Neural crest cell (in vitro differentiated cells): ENCODE data around the gene LRRC23. TPM values are rescaled to one million over a fixed set of nuclear protein-coding genes. Genes with fewer than 3 reads are reported as not detected.
A peak's percentile ranks its signal among the peaks of the same experiment; 100 is the strongest.

Experiments
- DNase-seq: peaks from one replicate; pipeline ENCODE4 v3.0.0; 2021; ENCODE audit warnings: low read depth, mixed read lengths, low spot score
- H3K27ac Mint-ChIP-seq: one replicate; pipeline ENCODE4 v1.8.0; 2021; ENCODE audit warnings: mild to moderate bottlenecking, mixed read lengths; ENCODE audit not compliant: unreplicated experiment
- H3K27me3 Mint-ChIP-seq: 2 replicates; pipeline ENCODE4 v1.8.0; 2021; ENCODE audit warnings: low read depth, mild to moderate bottlenecking, mixed read lengths
- H3K36me3 Mint-ChIP-seq: 2 replicates; pipeline ENCODE4 v1.8.0; 2021; ENCODE audit warnings: low read depth, mild to moderate bottlenecking, mixed read lengths
- H3K4me1 Mint-ChIP-seq: 2 replicates; pipeline ENCODE4 v1.8.0; 2021; ENCODE audit warnings: mixed read lengths
- H3K4me3 Mint-ChIP-seq: one replicate; pipeline ENCODE4 v1.8.0; 2021; ENCODE audit warnings: mild to moderate bottlenecking, mixed read lengths
- H3K9me3 Mint-ChIP-seq: 2 replicates; pipeline ENCODE4 v1.8.0; 2021; ENCODE audit warnings: mixed read lengths
- total RNA-seq: library from RNA; stranded (reverse); gene quantifications from 2 replicates; pipeline ENCODE4 v1.2.1, GENCODE V29; 2021
- TF ChIP-seq, protein P1 (sequence below): fragments of 200-600 bp; sonication (generic); conservative IDR thresholded peaks from 2 replicates; pipeline ENCODE4 v1.5.0; 2021; ENCODE audit warnings: antibody characterized with exemption, mild to moderate bottlenecking

LRRC23 gene
- total RNA-seq, 1 donor from 2014 or later = 4.8 TPM

DNA sequence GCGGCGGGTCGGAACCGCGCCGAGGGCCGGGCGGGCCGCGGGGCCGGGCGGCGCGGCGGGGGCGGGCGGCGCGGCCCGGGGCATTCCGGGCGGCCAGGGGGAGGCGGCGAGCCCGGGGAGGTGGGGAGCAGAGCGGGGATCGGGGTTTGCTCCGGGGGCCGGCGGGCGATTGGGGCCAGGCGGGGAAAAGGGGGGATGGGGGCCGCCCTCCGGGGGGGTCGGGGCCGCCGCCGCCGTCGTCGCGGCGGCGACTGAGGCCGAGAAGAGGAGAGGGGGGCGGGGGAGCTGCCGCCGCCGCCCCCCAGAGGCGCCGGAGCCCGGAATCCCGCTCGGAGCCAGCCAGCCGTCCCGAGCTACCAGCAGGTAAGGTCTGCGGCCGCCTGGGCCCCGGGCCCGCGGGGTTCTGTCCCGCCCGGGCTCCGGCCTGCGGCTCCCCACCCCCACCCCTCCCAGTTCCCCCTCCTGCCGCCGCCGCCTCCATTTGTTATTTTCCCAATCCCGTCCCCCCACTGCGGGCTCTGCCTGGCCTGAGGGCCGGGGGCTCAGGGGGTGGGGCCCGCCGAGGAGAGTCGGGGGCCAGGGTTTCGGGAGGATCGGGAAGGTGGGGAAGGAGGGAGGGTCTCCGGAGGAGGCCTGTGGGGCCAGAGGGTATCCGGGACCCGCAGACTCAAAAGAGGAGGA lies 23.5 kb downstream of the LRRC23 start:
- no peak for DNase-seq
- H3K36me3 Mint-ChIP-seq = peaks cover 3% of the 10 kb centered on the region
- peaks cover 76% of the 10 kb centered on the region for H3K4me1 Mint-ChIP-seq
- H3K27me3 Mint-ChIP-seq = no peaks in the 10 kb centered on the region
- TF ChIP-seq, protein P1, sequence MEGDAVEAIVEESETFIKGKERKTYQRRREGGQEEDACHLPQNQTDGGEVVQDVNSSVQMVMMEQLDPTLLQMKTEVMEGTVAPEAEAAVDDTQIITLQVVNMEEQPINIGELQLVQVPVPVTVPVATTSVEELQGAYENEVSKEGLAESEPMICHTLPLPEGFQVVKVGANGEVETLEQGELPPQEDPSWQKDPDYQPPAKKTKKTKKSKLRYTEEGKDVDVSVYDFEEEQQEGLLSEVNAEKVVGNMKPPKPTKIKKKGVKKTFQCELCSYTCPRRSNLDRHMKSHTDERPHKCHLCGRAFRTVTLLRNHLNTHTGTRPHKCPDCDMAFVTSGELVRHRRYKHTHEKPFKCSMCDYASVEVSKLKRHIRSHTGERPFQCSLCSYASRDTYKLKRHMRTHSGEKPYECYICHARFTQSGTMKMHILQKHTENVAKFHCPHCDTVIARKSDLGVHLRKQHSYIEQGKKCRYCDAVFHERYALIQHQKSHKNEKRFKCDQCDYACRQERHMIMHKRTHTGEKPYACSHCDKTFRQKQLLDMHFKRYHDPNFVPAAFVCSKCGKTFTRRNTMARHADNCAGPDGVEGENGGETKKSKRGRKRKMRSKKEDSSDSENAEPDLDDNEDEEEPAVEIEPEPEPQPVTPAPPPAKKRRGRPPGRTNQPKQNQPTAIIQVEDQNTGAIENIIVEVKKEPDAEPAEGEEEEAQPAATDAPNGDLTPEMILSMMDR = no peak
- H3K27ac Mint-ChIP-seq = peak overlapping the region; percentile 98
- H3K9me3 Mint-ChIP-seq = no peaks in the 10 kb centered on the region
- peak overlapping the region; percentile 98 for H3K4me3 Mint-ChIP-seq

DNA sequence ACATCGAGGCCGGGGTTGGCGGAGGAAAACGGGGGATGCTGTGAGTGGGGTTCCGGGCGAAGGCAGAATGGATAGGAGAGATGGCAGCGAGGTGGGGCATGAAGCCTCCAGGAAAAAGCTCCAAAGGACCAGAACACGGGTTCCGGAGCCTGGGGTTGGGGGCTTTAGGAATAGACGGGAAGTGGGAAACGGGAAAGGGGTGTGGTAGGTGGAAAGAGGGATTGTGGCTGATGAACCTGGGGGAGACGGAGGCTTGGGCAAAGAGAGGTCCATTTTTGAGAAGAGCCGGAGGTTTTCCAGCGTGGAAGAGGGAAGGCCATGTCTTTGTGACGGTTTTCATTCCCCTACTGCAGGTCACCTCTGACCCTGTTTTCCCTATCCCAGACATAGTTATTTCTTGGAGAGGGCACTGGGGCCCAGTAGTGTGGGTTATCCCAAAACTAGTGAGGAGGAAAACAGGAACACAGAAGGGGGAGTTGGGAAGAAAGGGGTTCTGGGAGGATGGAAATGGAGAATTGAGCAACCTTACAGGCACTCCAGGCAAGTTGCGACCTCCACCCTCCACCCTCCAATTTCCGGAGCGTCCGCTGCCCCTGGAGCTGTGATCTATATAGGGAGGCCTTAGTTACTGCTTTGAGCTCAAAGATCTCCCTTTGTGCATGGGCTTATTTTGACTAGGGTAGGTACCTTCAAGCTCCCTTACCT lies 24.2 kb downstream of the LRRC23 start:
- Mint-ChIP-seq H3K36me3 (peaks cover 5% of the 10 kb centered on the region), H3K27ac (peak overlapping the region; percentile 98), H3K9me3 (no peaks in the 10 kb centered on the region), H3K4me3 (peak overlapping the region; percentile 98), H3K4me1 (peaks cover 70% of the 10 kb centered on the region), H3K27me3 (no peaks in the 10 kb centered on the region)
- TF ChIP-seq, protein P1 = no peak
- DNase-seq = no peak

DNA sequence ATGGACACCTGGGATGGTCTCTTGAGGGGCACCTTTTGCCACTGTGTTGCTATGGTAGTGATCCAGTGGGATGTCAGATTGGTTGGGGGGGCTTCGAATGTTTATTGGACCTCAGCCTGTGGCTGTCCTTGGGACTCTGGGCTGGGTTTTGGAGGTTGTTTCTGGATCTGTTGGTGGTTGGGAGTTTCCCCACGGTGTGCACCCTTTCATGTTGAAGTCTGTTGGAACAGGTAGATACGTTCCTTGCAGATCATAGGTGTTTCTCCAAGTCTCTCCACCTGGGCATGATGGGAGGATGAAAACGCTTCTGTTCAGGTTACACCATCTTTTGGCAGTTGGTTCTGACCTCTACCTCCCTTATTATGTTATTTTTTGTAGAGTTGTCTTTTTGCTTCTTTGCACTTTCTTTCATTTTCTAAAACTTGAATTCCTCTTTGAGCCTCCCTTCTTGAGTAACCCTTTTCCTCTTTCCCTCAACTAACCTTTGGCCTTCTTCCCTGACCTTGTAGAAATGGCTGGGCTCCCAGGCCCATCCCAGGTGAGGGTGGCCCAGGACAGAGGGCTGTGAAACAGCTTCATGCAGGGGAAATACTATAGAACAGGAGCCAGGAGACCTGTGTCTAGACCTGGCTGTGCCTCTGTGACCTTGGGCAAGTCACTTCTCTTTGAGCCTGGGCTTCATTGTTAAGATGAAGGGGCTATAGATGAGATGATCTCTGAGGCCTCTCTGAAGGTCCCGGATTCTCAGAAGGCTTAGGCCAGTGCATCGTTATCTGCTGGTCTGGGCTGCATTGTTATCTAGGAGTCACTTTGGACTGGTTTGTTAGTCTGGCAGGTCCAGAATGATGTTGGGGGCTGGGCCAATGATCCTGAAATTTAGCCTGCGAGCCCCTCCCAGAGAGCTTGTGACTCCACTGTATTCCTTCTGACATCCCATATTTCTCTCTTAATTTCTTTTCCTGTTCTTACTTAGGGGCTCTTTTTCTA lies 25.1 kb downstream of the LRRC23 start:
- no peaks in the 10 kb centered on the region for H3K9me3 Mint-ChIP-seq
- peaks cover 6% of the 10 kb centered on the region for H3K36me3 Mint-ChIP-seq
- peak overlapping the region; percentile 98 for H3K4me3 Mint-ChIP-seq
- TF ChIP-seq, protein P1 = no peak
- no peaks in the 10 kb centered on the region for H3K27me3 Mint-ChIP-seq
- DNase-seq = no peak
- peaks cover 61% of the 10 kb centered on the region for H3K4me1 Mint-ChIP-seq
- no peak overlapping the region for H3K27ac Mint-ChIP-seq

DNA sequence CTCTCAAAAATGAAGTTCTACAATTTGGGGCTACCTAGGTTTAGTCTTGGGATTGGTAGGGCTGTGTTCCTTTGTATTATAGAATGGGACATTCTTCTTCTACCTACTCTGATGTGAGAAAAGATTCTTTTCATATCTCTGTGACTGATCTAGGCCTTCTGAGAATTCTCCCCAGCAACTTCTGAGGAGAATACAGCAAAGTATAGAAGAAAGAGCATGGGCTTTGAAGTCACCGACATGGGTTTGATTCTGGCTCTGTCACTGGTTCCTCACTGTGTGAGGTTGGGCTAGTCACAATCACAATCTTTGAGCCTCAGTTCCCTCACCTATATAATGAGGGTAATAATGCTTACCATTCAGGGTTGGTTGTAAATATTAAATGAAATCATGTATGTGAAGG lies 28.1 kb downstream of the LRRC23 start:
- no peak overlapping the region for H3K27ac Mint-ChIP-seq
- H3K4me3 Mint-ChIP-seq = peak overlapping the region; percentile 81
- peaks cover 4% of the 10 kb centered on the region for H3K27me3 Mint-ChIP-seq
- H3K4me1 Mint-ChIP-seq = peaks cover 47% of the 10 kb centered on the region
- H3K9me3 Mint-ChIP-seq = no peaks in the 10 kb centered on the region
- TF ChIP-seq, protein P1 = no peak
- H3K36me3 Mint-ChIP-seq = peaks cover 13% of the 10 kb centered on the region
- DNase-seq = no peak

DNA sequence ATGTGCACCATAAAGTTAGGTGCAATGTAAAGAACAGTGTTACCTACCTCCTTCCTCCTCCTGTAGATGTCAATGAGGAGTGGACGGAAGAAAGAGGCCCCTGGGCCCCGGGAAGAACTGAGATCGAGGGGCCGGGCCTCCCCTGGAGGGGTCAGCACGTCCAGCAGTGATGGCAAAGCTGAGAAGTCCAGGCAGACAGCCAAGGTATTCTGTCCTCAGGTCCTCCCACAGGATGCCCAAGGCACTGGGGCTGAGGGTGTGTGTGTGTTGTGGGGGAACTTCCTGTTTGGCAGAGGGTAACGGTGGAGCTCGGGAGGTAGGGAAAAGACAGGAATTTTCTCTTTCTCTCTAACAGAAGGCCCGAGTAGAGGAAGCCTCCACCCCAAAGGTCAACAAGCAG lies 29.5 kb downstream of the LRRC23 start:
- peak overlapping the region; percentile 4 for H3K27ac Mint-ChIP-seq
- TF ChIP-seq, protein P1 = no peak
- H3K4me3 Mint-ChIP-seq = peak overlapping the region; percentile 50
- no peaks in the 10 kb centered on the region for H3K9me3 Mint-ChIP-seq
- H3K36me3 Mint-ChIP-seq = peaks cover 14% of the 10 kb centered on the region
- peaks cover 8% of the 10 kb centered on the region for H3K27me3 Mint-ChIP-seq
- peaks cover 48% of the 10 kb centered on the region for H3K4me1 Mint-ChIP-seq
- no peak for DNase-seq
